ENCODE measurements around the gene MVK. TPM values are rescaled to one million over a fixed set of nuclear protein-coding genes. Genes with fewer than 3 reads are reported as not detected.

MVK gene
- total RNA-seq, 1 experiment from 2014 or later: 19.2 TPM

DNA sequence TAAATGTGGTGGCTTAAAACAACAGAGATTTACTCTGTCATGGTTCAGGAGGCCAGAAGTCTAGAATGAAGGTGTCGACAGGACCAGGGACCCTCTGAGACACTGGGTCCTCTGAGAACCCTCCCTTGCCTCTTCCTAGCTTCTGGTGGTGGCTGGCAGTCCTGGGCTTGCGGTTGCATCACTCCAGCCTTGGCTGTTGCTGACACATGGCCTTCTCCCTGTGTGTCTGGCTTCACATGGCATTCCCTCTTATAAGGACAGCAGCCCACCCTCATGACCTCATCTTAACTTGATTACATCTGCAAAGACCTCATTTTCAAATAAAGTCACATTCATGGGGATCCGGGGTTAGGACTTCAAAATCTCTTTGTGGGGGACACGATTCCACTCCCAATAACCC is 36.9 kb downstream of the MVK start:
- Histone ChIP-seq H3K79me2 (ENCODE audit: insufficient read depth, low read length) (no peaks in the 10 kb centered on the region), H3K14ac (ENCODE audit: insufficient read depth, low read length) (no peak overlapping the region), H3K23ac (ENCODE audit: insufficient read length, low read depth, low read length) (no peak overlapping the region), H3K4me1 (ENCODE audit: insufficient read depth, low read length) (no peaks in the 10 kb centered on the region), H4K5ac (ENCODE audit: insufficient read length, low read depth, low read length) (no peak overlapping the region), H3K23me2 (ENCODE audit: insufficient read length, low read depth, low read length, poor library complexity, severe bottlenecking) (no peaks in the 10 kb centered on the region), H3K4me2 (ENCODE audit: insufficient read depth, insufficient read length, low read length) (no peak overlapping the region), H2AFZ (ENCODE audit: low read length) (no peak overlapping the region), H3K27ac (ENCODE audit: insufficient read length, low read depth, low read length) (no peak overlapping the region), H2AK5ac (ENCODE audit: insufficient read length, low read length) (no peak overlapping the region), H3K79me1 (ENCODE audit: insufficient read depth, low read depth, low read length, poor library complexity, severe bottlenecking) (no peaks in the 10 kb centered on the region), H2BK12ac (ENCODE audit: insufficient read length, low read depth, low read length) (no peak overlapping the region), H4K91ac (ENCODE audit: insufficient read length, low read depth, low read length) (no peak overlapping the region), H4K8ac (replicated peaks; ENCODE audit: insufficient read length, low read depth, low read length) (no peak overlapping the region), H3K27me3 (ENCODE audit: insufficient read depth, low read length) (no peaks in the 10 kb centered on the region), H3K56ac (ENCODE audit: insufficient read length, low read depth, low read length) (no peak overlapping the region), H2BK5ac (ENCODE audit: insufficient read length, low read length) (no peak overlapping the region), H3K9ac (ENCODE audit: extremely low read depth, insufficient read length, low read length) (no peak overlapping the region), H2BK15ac (ENCODE audit: low read depth, low read length) (no peak overlapping the region), H3K9me3 (ENCODE audit: control insufficient read depth, low read depth, low read length) (no peaks in the 10 kb centered on the region), H3K18ac (ENCODE audit: insufficient read length, low read depth, low read length) (no peak overlapping the region), H4K20me1 (ENCODE audit: control insufficient read depth, insufficient read depth, insufficient read length) (no peaks in the 10 kb centered on the region), H2BK20ac (ENCODE audit: low read depth, low read length, poor library complexity, severe bottlenecking) (no peak overlapping the region), H3T11ph (ENCODE audit: low read length) (no peak overlapping the region), H2BK120ac (ENCODE audit: low read depth, low read length, poor library complexity, severe bottlenecking) (no peak overlapping the region), H3K4ac (ENCODE audit: low read depth, low read length) (no peak overlapping the region)
- H3K4me3 Mint-ChIP-seq: no peak overlapping the region
- no CpG with 5 or more reads among the region's 4 CpGs for WGBS (ENCODE audit: extremely low coverage, insufficient read length, low lambda C conversion rate)
- TF ChIP-seq, protein P1, sequence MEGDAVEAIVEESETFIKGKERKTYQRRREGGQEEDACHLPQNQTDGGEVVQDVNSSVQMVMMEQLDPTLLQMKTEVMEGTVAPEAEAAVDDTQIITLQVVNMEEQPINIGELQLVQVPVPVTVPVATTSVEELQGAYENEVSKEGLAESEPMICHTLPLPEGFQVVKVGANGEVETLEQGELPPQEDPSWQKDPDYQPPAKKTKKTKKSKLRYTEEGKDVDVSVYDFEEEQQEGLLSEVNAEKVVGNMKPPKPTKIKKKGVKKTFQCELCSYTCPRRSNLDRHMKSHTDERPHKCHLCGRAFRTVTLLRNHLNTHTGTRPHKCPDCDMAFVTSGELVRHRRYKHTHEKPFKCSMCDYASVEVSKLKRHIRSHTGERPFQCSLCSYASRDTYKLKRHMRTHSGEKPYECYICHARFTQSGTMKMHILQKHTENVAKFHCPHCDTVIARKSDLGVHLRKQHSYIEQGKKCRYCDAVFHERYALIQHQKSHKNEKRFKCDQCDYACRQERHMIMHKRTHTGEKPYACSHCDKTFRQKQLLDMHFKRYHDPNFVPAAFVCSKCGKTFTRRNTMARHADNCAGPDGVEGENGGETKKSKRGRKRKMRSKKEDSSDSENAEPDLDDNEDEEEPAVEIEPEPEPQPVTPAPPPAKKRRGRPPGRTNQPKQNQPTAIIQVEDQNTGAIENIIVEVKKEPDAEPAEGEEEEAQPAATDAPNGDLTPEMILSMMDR (conservative IDR thresholded peaks at IDR 0.05): no peak
- peaks cover 3% of the 10 kb centered on the region for H3K27me3 Mint-ChIP-seq (ENCODE audit: low read depth)
- H3K9me3 Mint-ChIP-seq: no peaks in the 10 kb centered on the region
- H3K4me1 Mint-ChIP-seq: peaks cover 6 to 23% of the 10 kb centered on the region in 2 experiments
- no peaks in the 10 kb centered on the region; a peak in 1 of 7 replicates for H3K36me3 Mint-ChIP-seq (ENCODE audit: insufficient read depth in 1 of 3, low read depth in 3 of 3)
- no peak for DNase-seq
- H3K27ac Mint-ChIP-seq: no peak overlapping the region

Data from H9 (cell line).